ENCODE measurements around the gene EPB41L1.
"Not testable (repeated sequence)": the region's sequence is repeated elsewhere in the genome, so short reads cannot be mapped to it uniquely, and the experiment has no call there.

The EPB41L1 gene

DNA sequence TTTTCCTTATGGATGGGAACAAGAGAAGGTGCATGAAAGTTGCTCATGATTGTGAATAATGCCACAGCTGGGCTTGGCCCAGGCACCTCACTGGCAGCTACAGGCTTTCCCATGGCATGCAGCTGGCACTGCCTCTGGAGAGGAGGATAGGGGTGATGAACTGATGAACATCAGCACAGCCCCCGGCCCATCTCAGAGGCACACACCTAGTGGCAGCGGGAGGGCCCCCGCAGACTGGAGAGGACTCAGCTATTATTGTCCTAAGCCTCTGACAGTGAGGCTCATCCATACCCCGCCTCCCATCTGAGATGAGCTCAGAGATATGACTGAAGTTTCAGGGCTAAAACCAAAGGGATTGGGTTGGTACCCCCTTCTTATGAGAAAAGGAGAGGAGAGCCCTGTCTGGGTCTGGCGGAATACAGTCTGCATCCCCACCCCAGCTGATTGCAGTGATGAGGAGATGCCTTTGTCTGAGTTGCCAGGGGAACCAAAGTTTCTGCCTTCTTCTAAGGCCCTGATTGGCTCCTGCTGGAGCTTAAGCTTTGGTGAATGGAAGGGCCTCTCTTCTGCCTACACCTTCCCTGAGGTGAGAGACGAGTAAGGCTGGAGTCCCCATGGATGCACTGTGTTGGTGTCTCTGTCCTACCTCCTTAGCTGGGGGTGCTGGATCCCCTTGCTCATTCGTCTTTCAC, 27.6 kb upstream of the EPB41L1 start:
- DNase-seq: no peak

DNA sequence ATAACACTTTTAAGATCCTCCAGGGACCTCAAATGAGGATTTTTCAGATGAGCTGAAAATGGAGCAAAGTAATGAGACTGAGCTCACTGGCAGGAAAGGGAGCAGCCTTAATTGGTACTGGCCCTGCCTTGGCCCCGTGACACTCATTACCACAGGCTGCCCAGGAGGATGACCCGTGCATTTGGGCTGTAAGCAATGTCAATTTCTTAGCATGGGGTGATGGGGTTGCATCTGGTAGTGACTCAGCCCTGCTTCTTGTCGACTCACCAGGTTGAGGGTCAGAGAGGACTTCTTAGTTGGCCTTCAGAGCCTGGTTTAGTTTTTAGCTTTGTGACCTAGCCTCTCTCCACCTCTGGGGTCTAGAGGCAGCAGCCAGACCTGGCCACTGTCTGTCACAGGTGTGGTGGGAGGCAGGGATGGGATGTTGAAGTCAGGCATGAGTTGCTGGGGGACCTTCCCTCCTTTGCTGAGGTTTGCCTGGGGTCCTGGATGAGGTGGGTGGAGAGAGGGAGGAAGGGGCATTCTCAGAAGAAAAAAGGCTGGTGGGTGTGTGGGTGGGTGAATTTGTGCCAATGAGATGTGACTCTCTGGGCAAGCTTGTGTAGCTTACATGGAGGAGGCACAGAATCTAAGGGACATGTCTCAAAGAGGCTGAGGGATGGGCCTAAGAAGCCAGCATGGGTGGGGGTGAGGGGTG, 25.9 kb upstream of the EPB41L1 start:
- no peak for DNase-seq

DNA sequence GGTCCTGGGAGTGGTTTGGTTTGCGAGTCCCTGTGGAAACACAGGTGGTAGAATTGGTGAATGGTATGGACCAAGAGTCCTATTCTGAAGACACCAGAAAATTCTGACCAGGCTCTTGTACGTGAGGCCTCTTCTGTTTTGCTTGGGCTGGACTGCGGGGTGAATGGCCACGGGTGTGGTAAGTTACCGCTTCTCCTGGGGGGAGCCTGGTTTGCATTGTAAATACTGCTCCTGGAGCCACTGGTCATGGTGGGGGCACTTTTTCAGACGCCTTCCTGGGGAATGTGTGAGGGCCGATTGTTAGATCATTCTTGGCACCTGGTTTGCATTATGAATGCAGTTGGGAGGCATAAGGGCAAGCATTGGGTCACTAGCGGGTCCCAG, 25.4 kb upstream of the EPB41L1 start:
- no peak for DNase-seq

DNA sequence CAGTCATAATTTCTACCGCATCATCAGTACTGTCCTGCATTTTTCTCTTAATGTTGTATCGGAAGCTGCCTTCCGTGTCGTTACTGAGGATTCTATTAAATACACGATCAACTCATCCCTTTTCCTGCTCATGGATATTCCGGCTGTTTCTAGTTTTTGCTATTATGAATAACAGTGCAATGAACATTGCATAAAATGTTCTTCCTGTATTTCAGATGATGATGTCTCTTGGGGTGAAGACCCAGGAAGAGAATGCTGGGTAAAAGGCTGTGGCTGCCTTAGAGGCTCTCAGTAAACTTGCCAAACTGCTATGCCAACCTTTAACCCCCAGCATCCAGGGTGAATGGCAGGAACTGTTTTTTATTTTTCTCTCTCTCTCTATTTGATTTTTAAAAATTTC, 24.1 kb upstream of the EPB41L1 start:
- no peak for DNase-seq

DNA sequence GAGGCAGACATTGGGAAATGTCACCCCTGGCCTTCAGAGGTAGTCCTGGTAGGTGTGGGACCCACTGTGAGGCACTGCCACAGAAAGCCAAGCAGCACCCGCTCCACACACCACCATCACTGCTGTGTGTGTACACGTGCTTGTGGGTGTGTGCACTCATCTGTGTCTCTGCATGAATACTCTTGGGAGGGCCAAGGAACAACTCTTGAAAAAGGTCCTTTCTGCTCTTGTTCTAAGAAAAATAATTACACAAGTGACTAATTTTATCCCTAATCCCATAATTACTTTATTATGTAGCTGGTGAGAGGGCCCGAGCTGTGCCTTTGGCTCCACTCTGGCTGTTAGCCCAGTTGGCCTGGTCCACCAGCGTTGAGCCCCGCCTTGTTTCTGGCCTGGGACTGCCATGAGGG, 21.7 kb upstream of the EPB41L1 start:
- DNase-seq: no peak

DNA sequence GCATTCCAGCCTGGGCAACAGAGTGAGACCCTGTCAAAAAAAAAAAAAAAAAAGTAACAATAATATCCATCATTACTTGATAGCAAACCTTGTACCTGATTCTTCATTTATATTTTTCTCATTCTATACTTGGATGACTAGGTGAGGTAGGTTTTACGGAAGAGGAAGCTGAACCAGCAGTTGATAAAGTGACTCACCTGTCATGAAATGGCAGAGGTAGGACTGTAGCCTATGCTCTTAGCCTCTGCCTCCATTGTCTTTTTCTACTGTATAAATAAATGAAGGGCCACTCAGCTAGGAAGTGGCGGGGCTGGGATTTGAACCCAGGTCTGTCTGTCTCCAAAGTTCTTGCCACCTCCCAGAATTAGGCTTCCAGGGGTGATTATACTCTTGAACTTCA, 20.7 kb upstream of the EPB41L1 start:
- no peak for DNase-seq

DNA sequence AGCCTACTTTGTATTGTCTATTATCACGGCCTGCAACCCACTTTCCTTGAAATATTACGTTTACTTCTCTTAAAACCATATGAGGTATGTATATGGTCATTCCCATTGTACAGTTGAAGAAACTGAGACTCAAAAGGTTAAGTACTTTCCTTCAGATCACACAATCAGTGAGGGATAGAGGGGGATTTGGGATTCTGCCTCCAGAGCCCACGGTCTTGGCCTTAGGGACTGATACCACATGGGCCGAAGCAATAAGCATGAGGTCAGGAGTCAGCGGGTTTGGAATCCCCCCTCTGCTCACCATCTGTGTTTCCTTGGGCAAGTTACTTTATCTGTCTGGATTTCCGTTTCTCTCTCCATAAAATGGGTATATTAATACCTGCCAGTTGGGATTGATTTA, 19.4 kb upstream of the EPB41L1 start:
- DNase-seq: no peak

DNA sequence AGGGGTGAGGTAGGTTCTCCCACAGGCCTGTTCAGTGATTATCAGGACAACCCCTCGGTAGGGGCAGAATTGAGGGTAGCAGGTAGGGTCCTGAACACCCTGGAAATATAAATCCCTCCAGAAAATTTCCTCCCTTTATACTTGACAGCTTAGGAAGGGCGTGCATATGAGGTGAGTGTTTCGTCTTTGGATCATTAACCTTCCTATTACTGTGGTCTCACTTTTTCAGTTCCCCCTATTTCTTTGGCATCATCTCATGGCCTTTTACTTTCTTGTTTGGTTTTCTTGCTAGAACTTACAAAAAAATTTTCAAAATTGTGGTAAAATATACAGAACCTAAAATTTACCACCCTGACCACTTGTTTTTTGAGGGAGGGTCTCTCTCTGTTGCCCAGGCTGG, 18.7 kb upstream of the EPB41L1 start:
- DNase-seq: no peak

DNA sequence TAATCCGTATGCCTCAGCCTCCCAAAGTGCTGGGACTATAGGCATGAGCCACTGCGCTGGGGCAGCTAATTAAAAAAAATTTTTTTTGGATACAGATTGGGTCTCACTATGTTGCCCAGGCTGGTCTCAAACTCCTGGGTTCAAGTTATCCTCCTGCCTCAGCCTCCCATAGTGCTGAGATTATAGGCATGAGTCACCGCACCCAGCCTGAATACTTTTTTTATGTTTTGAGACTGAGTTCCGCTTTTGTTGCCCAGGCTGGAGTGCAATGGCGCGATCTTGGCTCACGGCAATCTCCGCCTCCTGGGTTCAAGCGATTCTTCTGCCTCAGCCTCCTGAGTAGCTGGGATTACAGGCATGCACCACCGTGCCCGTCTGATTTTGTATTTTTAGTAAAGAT, 17.2 kb upstream of the EPB41L1 start:
- not testable (repeated sequence) for DNase-seq

DNA sequence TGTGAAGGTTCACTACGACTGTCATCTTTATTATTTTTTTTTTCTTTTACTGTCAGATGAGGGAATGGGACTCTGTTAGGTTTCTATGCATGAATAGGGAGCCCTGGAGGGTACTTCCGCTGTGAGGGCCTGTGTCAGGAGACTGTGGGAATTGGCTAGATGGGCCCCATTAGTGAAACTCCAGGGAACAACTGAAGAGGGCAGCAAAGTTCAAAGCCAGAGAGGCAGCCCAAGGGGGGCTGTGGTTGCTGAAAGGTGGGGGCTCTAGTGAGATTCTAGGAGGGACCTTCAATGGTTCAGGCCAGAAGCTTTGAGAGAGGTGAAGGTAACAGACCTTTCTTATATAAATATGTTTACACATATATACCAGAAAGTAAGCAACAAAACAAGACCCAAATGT, 13.2 kb upstream of the EPB41L1 start:
- DNase-seq: no peak

DNA sequence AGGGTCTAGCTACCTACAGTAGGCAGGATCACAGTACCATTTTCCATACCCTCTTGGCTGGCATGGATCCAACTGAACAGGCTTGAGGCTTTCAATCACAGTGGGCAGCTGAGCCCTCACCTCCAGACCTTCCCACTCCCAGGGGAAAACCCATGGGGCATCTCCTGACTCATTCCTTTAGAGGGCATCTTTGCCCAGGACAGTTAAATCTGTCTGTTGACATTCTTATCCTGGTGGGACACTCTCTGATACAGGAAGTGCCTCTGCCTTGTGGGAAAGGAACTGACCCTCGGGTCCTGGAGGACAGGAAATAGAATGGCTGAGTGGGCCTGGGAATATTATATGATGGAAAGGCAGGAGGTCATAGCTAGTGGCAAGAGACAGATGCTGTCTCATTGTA, 10.2 kb upstream of the EPB41L1 start:
- no peak for DNase-seq

DNA sequence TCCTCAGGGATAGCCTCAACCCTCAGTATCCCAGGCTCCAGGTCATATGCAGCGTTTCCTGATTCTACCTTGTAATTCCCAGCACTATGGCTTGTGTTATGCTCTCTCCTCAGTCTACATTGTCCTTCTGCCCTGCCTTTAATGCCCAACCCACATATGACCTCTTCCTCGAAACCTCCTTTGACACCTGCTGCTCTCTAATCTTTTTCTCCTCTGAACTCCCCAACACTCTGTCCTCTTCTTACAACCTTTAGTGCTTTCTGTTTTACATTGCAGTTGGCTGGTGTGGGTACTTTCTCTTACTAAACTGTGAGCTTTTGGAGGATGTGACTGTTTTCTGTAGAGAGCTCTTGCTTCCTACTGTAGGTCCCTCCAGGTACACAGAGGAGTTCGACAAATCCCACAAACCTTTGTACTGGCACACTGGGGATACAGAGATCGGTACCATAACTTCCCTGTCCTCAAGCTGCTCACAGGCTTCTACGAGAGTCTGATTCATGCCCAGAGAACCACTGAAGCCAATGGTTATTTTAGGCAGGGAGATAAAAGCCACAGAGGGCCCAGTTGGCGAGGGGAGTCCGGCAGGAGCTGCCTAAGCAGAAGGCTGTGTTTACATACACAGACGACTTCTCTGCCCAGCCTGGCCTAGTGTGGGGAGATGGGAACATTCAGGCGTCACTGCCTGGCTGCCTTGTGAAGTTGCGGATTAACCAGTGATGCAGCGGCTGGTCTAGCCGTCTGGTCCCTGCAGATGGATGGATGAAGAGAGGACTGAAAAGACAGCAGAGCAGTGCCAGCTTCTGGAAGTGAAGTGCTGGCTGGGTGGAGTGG, 8.4 kb upstream of the EPB41L1 start:
- no peak for DNase-seq

DNA sequence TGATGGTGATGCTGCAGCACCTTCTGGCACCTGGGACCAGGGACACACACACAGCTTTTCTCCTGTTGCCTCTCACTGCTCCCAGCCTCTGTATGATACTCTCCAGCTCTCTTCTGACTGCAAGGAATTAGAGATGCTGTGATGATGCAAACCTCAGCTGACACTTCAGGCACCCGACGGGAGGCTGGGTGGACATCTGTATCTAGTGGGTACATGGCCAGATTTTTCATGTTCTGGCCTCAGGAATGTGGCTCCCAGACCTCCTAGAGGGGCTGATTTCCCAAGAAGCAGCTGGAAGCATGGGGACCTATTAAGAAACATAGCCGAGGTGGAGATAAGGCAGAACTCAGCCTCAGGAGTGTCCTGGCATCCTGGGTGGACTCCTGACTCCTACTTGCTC, 6.8 kb upstream of the EPB41L1 start:
- no peak for DNase-seq

DNA sequence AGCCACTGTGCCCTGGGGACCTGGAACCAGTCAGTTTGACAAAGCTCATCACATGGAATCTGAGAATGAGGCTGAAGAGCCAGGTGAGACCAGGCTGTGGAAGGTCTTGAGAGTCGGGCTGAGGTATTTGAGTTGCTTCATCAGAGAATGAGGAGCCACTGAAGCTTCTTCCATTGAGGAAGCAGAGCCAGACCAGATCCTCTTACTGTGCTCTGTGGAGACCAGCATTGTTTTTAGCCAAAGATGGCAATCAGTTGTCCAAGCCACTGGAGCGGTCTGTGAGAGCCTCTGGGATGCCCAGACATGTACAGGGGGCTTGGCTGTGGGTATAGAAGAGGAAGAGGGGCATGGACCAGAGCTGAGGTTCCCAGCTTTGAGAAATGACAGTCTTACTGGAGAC, 6.1 kb upstream of the EPB41L1 start:
- DNase-seq: no peak

DNA sequence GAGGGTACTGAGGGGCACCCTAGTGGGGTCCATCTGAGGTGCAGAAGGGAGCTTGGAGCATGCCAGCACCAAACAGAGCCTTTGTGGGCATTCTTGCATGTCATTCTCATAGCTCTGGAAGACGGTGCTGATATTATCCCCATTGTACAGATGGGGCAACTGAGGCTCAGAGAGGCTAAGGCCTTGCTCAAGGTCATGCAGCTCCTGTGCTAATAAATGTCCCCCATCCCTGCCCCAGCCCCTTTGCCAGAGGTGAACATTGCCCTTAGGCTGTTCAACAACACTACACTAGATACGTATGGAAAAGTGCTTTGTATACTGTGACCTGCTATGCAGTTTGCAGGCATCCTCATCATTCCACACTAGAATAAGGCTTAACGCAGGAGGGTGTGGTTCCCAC, 5.5 kb upstream of the EPB41L1 start:
- no peak for DNase-seq

DNA sequence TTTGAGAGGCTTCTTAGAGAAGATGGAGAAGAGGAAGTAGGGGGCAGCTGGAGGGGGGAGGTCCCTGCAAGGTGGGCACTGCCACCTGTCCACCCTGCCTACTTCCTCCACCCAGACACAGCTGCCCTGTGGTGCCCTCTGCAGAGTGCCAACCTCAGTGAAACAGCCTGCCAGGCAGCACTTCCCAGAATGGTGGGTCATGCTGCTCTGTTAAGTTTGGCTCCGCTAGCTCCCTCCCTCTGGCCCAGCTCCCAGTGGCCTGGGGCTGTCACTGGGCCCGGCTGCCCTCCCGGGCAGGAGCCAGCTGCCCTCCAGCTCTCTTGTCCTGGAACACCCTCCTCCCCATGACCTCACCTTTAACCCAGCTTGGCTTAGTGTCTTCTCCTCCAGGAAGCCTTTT, 5.1 kb upstream of the EPB41L1 start:
- DNase-seq: no peak

DNA sequence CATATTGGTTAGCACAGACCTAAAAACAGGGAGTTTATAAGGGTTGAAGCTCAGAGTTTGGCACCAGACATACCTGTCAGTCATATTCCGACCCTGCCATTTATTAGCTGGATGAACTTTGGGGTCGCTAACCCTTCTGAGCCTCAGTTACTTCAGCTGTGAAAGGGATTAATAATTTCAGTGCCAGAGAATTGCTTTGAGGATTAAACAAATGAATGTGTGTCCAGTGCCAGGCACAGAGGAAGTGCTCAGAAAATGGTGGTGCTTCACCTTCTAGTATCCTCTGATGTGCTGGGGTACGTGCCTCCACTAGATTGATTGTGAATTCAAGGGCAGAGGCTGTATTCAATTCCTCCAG, 4.1 kb upstream of the EPB41L1 start:
- DNase-seq: no peak

DNA sequence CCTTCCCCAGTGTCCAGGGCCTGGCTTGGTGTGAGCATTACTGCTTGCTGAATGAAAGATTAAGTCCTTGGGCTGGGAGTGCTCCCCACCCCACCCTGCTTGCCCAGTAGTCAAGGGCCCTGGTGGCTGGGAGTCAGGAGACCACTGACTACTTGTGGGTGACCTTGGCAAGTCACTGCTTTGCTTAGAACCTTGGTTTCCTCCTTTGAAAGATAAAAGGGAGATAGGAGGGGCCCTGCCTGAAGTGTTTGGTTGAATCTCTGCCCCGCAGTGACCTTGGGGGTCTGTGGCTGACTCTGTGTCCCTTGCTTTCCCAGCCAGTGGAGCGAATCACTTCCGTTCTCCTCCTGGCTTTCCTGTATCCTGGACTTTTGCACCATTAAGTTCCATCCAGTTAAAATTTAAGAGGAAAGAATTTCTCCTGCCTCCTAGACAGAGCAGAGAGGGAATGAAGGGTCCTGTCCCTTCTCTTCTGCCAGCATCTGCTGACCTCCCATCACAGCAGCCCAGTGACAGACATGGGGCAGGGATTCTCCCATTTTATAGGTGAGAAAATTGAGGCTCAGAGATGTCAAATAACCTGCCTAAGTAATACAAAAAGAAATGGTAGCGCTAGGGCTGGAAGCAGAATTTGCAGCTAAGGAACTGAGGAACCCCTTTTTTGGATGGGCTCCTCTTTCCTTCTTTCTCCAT, 3.5 kb upstream of the EPB41L1 start:
- DNase-seq: no peak

DNA sequence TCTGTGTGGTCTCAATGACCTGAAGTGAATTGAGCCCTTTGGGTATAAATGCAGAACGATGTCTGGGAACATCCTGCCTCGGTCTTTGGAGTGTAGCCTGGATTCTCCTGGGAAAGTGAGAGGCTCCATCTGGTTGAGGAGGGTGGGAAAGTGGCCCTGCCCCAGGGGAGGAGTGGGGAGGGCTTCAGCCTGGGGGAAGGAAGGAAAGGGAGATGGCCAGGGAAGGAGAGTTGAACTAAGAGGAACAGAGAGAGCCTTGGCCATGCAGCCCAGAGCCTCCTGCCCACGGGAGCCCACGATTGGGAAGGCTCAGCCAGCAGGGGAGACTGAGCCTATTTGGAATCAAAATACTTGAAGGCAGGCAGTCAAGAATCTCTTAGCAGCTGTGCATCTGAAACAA, 2.3 kb upstream of the EPB41L1 start:
- DNase-seq: no peak

DNA sequence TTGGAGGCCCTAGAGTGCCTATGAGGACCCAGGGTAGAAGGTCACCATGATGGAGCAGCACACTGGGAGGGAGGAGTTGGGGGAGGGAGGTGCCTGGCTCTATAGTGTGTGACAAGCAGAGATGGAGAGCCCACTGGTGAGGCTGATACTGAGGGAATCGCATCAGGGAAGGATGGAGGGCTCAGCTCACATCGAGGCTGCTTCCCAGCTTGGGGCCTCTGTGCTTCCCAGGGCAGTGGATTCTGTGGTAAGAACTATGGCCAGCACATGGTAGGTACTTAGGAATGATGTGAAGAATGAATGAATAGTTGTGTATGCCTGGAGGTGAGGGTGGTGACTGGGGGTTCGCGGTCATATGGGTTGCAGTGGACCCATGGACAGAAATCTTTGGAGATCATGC, 1.3 kb upstream of the EPB41L1 start:
- no peak for DNase-seq

DNA sequence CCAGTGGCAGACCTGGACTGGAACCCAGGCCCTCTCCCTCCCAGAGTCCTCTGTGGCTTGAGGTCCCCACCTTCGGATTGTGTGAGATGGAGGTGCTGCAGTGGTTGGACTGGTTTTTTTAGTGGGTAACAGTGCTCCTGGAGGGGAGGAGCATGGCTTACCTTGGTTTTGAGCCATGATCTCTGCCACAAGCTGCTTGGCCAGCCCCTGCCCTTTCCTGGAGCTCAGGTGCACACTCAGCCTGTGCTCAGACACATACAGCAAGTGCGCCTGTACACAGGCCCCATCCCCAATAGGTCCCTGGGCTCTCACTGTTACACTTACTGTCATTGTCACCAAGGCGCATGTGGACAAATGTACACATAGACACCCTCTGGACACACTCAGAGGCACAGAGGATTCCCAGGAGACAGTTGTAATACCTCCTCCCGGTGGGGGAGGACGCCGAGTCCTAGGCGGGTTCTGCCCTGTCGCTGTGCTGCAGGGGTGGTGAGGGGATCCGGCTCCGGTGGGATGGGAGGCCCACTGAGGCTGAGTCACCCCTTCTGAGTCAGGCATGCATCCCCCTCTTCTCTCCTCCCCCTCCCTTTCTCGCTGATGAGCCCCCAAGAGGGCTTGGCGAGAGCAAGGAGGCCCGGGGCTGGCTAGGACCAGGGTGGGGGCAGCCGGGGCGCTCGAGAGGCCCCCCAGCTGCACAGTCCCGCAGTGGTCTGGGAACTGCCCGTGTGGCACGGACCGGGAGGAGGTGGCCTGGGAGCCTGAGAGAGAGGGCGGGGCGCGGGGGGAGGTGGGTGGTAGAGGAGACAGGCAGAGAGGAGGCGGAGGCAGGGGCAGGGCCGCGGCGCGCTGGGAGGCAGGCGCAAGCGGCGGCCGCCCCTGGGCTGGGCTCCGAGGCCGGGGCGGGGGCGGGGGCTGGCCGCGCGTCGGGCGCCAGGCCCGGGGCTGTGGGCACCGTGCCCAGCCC, 522 bp upstream of the EPB41L1 start:
- peak; percentile 70 to 74 for DNase-seq

DNA sequence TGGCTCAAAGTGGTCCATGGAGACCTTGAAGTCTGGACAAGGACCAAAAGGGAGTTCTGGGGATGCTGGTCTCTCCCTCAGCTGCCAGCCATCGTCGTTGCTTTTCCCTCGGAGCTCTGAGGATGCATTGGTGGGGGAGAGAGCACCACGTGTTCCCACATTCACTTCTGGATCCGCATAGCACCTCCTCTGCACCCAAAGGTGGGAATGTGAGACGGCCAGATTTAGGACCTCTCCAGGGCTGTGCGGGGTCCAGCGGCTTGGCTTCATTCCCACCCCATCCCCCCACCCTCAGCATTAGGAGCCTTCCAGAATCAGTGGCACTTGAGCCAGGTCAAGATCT, 1.1 kb downstream of the EPB41L1 start:
- no peak for DNase-seq

DNA sequence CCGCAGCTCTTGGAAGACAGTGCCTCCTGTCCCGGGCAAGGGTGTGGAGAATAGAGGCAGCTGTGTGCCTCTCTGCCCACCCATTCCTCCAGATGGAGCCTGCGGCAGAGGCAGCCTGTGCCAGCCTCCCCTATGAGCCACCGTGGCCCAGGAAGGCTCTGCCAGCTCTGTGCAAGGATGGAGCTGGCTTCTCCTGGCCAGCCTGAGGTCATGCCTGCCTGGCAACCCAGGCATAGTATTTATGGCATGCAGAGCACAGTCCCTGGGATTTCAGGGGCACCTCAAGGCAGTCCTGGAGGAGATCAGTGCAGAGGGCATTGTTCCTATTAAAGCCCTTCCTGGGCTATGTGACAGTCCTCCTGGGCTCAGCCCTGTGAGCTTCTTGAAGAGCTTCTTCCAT, 1.5 kb downstream of the EPB41L1 start:
- DNase-seq: no peak

Measured in NCI-H1930 (cell line).